Hepatocyte (in vitro differentiated cells): ENCODE data around the gene MLLT1. TPM values are rescaled to one million over a fixed set of nuclear protein-coding genes. Genes with fewer than 3 reads are reported as not detected.

Source experiments
- DNase-seq: peaks from one replicate; pipeline ENCODE4 v3.0.0-alpha.2; 2016; ENCODE audit warnings: low spot score
- H2AFZ ChIP-seq: fragments of 200-600 bp; sonication (generic); 2 replicates; pipeline ENCODE4 v1.6.0; 2016; ENCODE audit warnings: antibody characterized with exemption, mild to moderate bottlenecking
- H3K27ac ChIP-seq: fragments of 200-600 bp; sonication (generic); 2 replicates; pipeline ENCODE4 v1.5.1; 2016; ENCODE audit warnings: mild to moderate bottlenecking
- H3K27me3 ChIP-seq: fragments of 200-600 bp; sonication (generic); 2 replicates; pipeline ENCODE4 v1.6.1; 2016
- H3K36me3 ChIP-seq: fragments of 200-600 bp; sonication (generic); replicated peaks from 2 replicates; pipeline ENCODE4 v1.5.1; 2016; ENCODE audit warnings: low read depth; ENCODE audit not compliant: insufficient read depth
- H3K4me1 ChIP-seq: fragments of 200-600 bp; sonication (generic); 2 replicates; pipeline ENCODE4 v1.5.1; 2016; ENCODE audit warnings: mild to moderate bottlenecking, moderate library complexity; ENCODE audit not compliant: insufficient read depth
- H3K4me2 ChIP-seq: fragments of 200-600 bp; sonication (generic); 2 replicates; pipeline ENCODE4 v1.6.0; 2016
- H3K4me3 ChIP-seq: fragments of 200-600 bp; sonication (generic); 2 replicates; pipeline ENCODE4 v1.5.1; 2016; ENCODE audit warnings: mild to moderate bottlenecking
- H3K79me2 ChIP-seq: fragments of 200-600 bp; sonication (generic); 2 replicates; pipeline ENCODE4 v1.6.0; 2017; ENCODE audit warnings: mild to moderate bottlenecking
- H3K9me2 ChIP-seq: fragments of 200-600 bp; sonication (generic); replicated peaks from 2 replicates; pipeline ENCODE4 v1.6.0; 2017; ENCODE audit warnings: mild to moderate bottlenecking; ENCODE audit not compliant: insufficient read depth
- H3K9me3 ChIP-seq: fragments of 200-600 bp; sonication (generic); 2 replicates; pipeline ENCODE4 v1.5.1; 2016; ENCODE audit warnings: low read depth, mild to moderate bottlenecking
- H4K20me1 ChIP-seq: fragments of 200-600 bp; sonication (generic); 2 replicates; pipeline ENCODE4 v1.6.0; 2016; ENCODE audit warnings: mild to moderate bottlenecking; ENCODE audit not compliant: insufficient read depth, poor library complexity, severe bottlenecking
- EZH2 ChIP-seq: fragments of 200-600 bp; sonication (generic); IDR thresholded peaks from 2 replicates; pipeline ENCODE4 v1.6.1; 2016; ENCODE audit warnings: antibody characterized with exemption, mild to moderate bottlenecking, borderline replicate concordance
- EZH2phosphoT487 ChIP-seq: fragments of 200-600 bp; sonication (generic); IDR thresholded peaks from one replicate; pipeline ENCODE4 v1.6.1; 2018; ENCODE audit warnings: antibody characterized with exemption, mild to moderate bottlenecking, low read depth, moderate library complexity; ENCODE audit not compliant: unreplicated experiment, severe bottlenecking
- WGBS: methylation state at CpG from one replicate; pipeline ENCODE4 v1.1.6; 2016; ENCODE audit warnings: low lambda C conversion rate; ENCODE audit errors: missing lambda C conversion rate; 5-methylcytosine and 5-hydroxymethylcytosine counted together
- polyA plus RNA-seq: library from polyadenylated mRNA; unstranded; fragments of >200 nt; fragmentation: Nextera tagmentation; extraction: Ambion mirVana; gene quantifications from 2 replicates; pipeline ENCODE4 v1.2.1, GENCODE V29; 2016
- total RNA-seq: library from RNA; depleted of rRNA; stranded (reverse); fragments of >200 nt; gene quantifications from 2 replicates; pipeline ENCODE4 v1.2.3, GENCODE V29; 2014
- TF ChIP-seq, protein P1 (sequence below): fragments of 200-600 bp; sonication (generic); IDR thresholded peaks from 2 replicates; pipeline ENCODE4 v1.5.1; 2016; ENCODE audit warnings: antibody characterized with exemption, mild to moderate bottlenecking; ENCODE audit not compliant: poor library complexity

Gene MLLT1
- total and polyA plus RNA-seq, 2 experiments from 2014 or later, result 17.2 to 23.3 TPM

DNA sequence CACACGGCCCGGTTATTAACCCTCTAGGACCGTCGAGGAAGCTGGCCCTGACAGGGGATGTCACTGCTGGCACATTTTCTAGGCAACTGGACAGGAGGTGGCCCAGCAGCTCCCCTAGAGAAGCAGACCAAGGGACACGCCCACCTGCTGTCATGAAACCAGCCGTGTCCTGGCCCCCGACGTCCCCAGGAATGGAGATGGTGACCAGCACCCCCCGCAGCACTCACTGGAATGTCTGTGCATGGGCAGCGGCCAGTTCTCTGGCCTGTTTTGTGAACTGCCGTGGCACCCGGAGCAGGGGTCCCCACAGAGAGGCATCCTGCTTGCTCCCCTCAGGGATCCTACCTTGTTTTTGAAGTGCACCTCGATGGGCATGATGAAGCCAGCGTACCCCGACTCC is 17.9 kb downstream of the MLLT1 start:
- no peak overlapping the region for H2AFZ ChIP-seq
- TF ChIP-seq EZH2phosphoT487 (no peak), EZH2 (no peak)
- TF ChIP-seq, protein P1, sequence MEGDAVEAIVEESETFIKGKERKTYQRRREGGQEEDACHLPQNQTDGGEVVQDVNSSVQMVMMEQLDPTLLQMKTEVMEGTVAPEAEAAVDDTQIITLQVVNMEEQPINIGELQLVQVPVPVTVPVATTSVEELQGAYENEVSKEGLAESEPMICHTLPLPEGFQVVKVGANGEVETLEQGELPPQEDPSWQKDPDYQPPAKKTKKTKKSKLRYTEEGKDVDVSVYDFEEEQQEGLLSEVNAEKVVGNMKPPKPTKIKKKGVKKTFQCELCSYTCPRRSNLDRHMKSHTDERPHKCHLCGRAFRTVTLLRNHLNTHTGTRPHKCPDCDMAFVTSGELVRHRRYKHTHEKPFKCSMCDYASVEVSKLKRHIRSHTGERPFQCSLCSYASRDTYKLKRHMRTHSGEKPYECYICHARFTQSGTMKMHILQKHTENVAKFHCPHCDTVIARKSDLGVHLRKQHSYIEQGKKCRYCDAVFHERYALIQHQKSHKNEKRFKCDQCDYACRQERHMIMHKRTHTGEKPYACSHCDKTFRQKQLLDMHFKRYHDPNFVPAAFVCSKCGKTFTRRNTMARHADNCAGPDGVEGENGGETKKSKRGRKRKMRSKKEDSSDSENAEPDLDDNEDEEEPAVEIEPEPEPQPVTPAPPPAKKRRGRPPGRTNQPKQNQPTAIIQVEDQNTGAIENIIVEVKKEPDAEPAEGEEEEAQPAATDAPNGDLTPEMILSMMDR, result no peak
- no peaks in the 10 kb centered on the region for H3K9me2 ChIP-seq
- H4K20me1 ChIP-seq, result peaks cover 19% of the 10 kb centered on the region
- H3K79me2 ChIP-seq, result peaks cover 75% of the 10 kb centered on the region
- no peak for DNase-seq
- H3K27me3 ChIP-seq, result no peaks in the 10 kb centered on the region
- 93% methylated on average over 15 of the region's 15 CpGs for WGBS
- H3K4me1 ChIP-seq, result peaks cover 4% of the 10 kb centered on the region
- no peak overlapping the region for H3K4me3 ChIP-seq
- H3K36me3 ChIP-seq, result no peaks in the 10 kb centered on the region
- H3K4me2 ChIP-seq, result no peak overlapping the region
- H3K27ac ChIP-seq, result no peak overlapping the region
- no peaks in the 10 kb centered on the region for H3K9me3 ChIP-seq

DNA sequence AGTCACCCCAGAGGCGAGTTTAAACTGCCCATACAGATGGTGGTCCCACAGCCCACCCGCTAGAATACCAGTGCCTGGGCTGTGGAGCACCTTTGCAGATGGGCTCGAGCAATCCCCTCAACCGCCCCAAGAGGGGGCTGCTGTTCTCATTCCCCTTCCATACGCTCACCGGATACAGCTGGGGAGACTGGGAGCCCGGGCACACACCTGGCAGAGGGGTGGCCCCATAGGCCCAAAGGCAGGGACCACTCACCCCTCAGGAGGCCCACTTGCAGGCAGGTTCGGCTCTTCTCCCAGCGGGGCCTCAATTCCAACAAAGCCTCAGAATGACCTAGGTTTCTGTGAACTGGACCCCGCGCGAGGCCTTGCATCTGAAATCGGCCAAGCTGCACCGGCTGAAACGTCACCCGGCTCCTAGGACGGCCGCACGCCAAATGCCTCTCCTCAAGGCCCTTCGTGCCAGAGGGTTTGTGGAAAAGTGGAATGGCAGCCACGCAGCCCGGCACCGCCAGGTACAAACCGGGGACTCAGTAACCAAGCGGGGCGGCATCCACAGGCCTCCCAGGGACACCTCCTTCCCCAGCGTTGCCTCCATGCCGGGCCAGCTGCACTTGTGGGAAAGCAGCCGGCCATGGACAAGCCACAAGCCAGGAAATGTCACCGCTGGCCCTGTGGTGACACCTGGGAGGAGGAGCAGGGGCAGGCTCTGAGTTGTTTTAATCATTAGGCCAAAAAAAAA is 18.7 kb downstream of the MLLT1 start:
- H3K4me3 ChIP-seq, result no peak overlapping the region
- peaks cover 75% of the 10 kb centered on the region for H3K79me2 ChIP-seq
- peaks cover 19% of the 10 kb centered on the region for H4K20me1 ChIP-seq
- TF ChIP-seq EZH2phosphoT487, result no peak
- TF ChIP-seq, protein P1, result peak; percentile 36
- H3K4me1 ChIP-seq, result peaks cover 4% of the 10 kb centered on the region
- H3K4me2 ChIP-seq, result no peak overlapping the region
- WGBS, result 88% methylated on average over 30 of the region's 30 CpGs
- H3K9me2 ChIP-seq, result no peaks in the 10 kb centered on the region
- no peaks in the 10 kb centered on the region for H3K9me3 ChIP-seq
- H3K27me3 ChIP-seq, result no peaks in the 10 kb centered on the region
- DNase-seq, result peak; percentile 54
- H2AFZ ChIP-seq, result no peak overlapping the region
- no peak overlapping the region for H3K27ac ChIP-seq
- H3K36me3 ChIP-seq, result no peaks in the 10 kb centered on the region

DNA sequence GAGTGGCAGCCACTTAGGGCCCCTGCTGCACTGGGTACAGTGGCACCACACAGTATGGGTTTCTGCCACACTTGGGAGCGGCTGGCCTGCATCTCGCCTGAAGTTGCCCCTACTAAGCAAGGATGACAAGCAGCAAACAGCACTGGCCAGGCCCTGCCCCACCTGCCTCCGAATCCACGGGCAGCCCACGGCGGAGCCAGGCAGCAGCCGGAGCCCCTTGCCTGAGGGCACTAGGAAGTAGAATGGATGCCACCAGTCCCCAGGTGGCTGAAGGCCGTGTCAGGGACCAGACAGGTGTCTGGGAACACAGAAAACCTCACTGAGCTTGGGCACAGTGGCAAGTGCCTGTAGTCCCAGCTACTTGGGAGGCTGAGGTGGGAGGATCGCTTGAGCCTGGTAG is 19.4 kb downstream of the MLLT1 start:
- Histone ChIP-seq H4K20me1 (peaks cover 26% of the 10 kb centered on the region), H3K4me3 (no peak overlapping the region), H3K4me1 (peaks cover 4% of the 10 kb centered on the region), H3K27me3 (no peaks in the 10 kb centered on the region), H3K4me2 (no peak overlapping the region), H3K9me2 (no peaks in the 10 kb centered on the region), H3K9me3 (no peaks in the 10 kb centered on the region), H2AFZ (no peak overlapping the region), H3K27ac (no peak overlapping the region), H3K79me2 (peaks cover 75% of the 10 kb centered on the region), H3K36me3 (no peaks in the 10 kb centered on the region)
- WGBS, result 95% methylated on average over 9 of the region's 9 CpGs
- no peak for DNase-seq
- TF ChIP-seq, protein P1, result no peak
- no peak for TF ChIP-seq EZH2phosphoT487
- no peak for TF ChIP-seq EZH2
